ENCODE data around the gene UNC45B.

DNA sequence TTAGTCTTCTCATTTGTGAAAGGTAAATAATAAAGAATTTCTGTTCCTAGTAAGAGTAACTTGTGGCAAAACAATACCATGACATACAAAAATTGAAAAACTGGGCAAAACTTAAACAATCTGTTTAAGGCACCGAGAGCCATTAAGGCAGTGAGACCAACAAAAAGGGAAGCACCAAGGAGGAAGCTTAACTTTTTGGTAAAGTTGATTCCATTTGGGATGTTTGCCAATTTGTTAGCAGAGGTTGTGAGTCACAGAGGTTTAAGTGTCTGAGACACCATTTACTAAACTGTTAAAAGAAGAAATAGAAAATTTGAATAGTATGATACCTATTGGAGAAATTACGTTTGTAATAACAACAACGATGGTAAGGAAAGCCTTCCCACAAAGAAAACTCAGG is 41.7 kb downstream of the UNC45B start:
- TF ChIP-seq, protein P1, sequence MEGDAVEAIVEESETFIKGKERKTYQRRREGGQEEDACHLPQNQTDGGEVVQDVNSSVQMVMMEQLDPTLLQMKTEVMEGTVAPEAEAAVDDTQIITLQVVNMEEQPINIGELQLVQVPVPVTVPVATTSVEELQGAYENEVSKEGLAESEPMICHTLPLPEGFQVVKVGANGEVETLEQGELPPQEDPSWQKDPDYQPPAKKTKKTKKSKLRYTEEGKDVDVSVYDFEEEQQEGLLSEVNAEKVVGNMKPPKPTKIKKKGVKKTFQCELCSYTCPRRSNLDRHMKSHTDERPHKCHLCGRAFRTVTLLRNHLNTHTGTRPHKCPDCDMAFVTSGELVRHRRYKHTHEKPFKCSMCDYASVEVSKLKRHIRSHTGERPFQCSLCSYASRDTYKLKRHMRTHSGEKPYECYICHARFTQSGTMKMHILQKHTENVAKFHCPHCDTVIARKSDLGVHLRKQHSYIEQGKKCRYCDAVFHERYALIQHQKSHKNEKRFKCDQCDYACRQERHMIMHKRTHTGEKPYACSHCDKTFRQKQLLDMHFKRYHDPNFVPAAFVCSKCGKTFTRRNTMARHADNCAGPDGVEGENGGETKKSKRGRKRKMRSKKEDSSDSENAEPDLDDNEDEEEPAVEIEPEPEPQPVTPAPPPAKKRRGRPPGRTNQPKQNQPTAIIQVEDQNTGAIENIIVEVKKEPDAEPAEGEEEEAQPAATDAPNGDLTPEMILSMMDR (IDR thresholded peaks at IDR 0.05; ENCODE audit: low read depth, low read length, poor library complexity, severe bottlenecking), result no peak
- TF ChIP-seq EZH2phosphoT487 (IDR thresholded peaks at IDR 0.05; ENCODE audit: borderline replicate concordance, low read length), result no peak

Measured in DOHH2 (cell line).